ENCODE measurements around the gene ZNF568. TPM values are rescaled to one million over a fixed set of nuclear protein-coding genes. Genes with fewer than 3 reads are reported as not detected.

ZNF568 gene
- total RNA-seq, 4 donors from 2014 or later: 5.6 to 13.2 (median 8.4) TPM

- no peak for TF ChIP-seq CTCF (IDR thresholded peaks at IDR 0.05)
- DNase-seq (ENCODE audit: low spot score) (no peak), ATAC-seq (ENCODE audit: low FRiP score) (no peak)
Observed at GRCh38 chr19:36999313-36999712, 83.2 kb downstream of the ZNF568 start.

DNA sequence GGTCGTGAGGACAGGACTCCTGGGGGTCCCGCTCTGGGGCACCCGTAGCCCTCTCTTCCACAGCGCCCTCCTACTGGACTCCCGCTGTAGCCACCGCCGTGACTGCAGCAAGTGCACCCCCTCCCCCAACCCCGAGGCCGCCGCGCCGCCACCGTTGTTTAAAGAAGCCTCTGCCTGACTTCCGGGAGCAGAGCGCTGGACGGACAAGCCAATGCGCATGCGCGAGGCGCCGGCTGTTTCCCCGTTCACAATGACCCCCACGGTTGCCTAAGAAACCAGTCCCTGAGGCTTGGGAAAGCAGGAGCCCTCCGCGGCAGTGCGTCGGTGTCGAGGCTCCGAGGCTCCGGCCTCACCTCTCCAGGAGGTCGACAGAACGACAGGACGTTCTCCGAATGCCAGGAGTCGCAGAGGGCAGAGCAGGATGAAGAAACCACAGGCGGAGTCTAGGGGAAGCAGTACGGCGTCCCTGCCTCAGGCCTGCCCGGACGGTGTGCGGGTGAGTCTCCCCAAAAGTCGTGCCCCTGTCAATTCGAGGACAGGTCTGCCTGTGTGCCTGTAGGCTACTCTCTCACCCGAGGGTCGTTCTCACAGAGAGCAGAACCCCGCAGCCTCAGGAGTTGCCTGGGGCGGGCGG lies 91.6 kb downstream of the ZNF568 start:
- no peak for ATAC-seq (ENCODE audit: low FRiP score)
- no peak for TF ChIP-seq CTCF (IDR thresholded peaks at IDR 0.05)
- DNase-seq (ENCODE audit: low spot score): no peak

GRCh38 chr19:37009871-37010270 lies 93.7 kb downstream of the ZNF568 start:
- ATAC-seq (ENCODE audit: low FRiP score): no peak
- DNase-seq (ENCODE audit: low spot score): no peak
- TF ChIP-seq CTCF (IDR thresholded peaks at IDR 0.05): no peak

DNA sequence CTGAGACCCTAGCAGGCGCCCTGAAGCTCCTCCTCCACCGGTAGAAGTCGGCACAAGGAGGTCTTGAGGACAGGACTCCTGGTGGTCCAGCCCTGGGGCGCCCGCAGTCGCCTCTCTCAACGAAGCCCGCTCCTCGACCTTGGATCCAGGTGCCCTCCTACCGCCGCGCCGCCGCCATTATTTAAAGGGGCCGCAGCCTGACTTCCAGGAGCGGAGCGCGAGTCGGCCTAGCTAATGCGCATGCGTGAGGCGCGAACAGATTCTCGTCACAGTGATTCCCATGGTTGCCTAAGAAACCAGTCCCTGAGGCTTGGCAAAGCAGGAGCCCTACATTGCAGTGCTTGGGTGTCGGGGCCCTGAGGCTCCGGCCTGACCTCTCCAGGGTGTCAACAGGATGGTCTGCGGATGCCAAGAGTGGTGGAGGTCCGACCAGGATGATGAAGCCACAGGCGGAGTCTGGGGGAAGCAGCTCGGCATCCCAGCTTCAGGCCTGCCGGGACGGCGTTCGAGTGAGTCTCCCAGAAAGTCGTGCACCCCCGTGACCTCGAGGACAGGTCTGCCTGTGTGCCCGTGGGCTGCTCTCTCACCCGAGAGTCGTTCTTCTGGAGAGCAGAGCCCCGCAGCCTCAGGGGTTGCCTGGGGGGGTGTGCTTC lies 96.1 kb downstream of the ZNF568 start:
- ATAC-seq (ENCODE audit: low FRiP score): no peak
- TF ChIP-seq CTCF (IDR thresholded peaks at IDR 0.05): no peak
- DNase-seq (ENCODE audit: low spot score): no peak

- no peak for ATAC-seq (ENCODE audit: low FRiP score)
- DNase-seq (ENCODE audit: low spot score): no peak
- no peak for TF ChIP-seq CTCF (IDR thresholded peaks at IDR 0.05)
Observed at GRCh38 chr19:37014456-37014855, 98.3 kb downstream of the ZNF568 start.

GRCh38 chr19:37045140-37045539 lies 129.0 kb downstream of the ZNF568 start:
- no peak for ATAC-seq (ENCODE audit: low FRiP score)
- no peak for DNase-seq (ENCODE audit: low spot score)
- TF ChIP-seq CTCF (IDR thresholded peaks at IDR 0.05): no peak

Other genes with a start within 250 kb of the ZNF568 start
- 1 to 10 TPM; 4.2 to 8.0 (median 6.9) TPM for gene ZNF461, start 249.5 kb upstream of the ZNF568 start, total RNA-seq
- 10 to 100 TPM in 1 of 4 donors, 1 to 10 TPM in 3; 6.4 to 11.2 (median 8.0) TPM for gene ZNF567, start 228.7 kb upstream of the ZNF568 start, total RNA-seq
- 1 to 10 TPM; 1.7 to 4.6 (median 3.5) TPM for gene ZNF850, start 143.5 kb upstream of the ZNF568 start, total RNA-seq
- gene ZNF790, start 77.9 kb upstream of the ZNF568 start, total RNA-seq: 1 to 10 TPM; 4.0 to 8.4 (median 4.4) TPM
- gene ZNF345, start 65.5 kb upstream of the ZNF568 start, total RNA-seq: 1 to 10 TPM; 2.6 to 7.4 (median 4.2) TPM
- gene ZNF829, start within 50 bp of the ZNF568 start, total RNA-seq: 1 to 10 TPM; 1.7 to 3.9 (median 3.2) TPM
- 1 to 10 TPM; 8.0 to 9.2 (median 8.8) TPM for gene ZNF420, start 162.1 kb downstream of the ZNF568 start, total RNA-seq